ENCODE results near the gene BANP.

The BANP gene

DNA sequence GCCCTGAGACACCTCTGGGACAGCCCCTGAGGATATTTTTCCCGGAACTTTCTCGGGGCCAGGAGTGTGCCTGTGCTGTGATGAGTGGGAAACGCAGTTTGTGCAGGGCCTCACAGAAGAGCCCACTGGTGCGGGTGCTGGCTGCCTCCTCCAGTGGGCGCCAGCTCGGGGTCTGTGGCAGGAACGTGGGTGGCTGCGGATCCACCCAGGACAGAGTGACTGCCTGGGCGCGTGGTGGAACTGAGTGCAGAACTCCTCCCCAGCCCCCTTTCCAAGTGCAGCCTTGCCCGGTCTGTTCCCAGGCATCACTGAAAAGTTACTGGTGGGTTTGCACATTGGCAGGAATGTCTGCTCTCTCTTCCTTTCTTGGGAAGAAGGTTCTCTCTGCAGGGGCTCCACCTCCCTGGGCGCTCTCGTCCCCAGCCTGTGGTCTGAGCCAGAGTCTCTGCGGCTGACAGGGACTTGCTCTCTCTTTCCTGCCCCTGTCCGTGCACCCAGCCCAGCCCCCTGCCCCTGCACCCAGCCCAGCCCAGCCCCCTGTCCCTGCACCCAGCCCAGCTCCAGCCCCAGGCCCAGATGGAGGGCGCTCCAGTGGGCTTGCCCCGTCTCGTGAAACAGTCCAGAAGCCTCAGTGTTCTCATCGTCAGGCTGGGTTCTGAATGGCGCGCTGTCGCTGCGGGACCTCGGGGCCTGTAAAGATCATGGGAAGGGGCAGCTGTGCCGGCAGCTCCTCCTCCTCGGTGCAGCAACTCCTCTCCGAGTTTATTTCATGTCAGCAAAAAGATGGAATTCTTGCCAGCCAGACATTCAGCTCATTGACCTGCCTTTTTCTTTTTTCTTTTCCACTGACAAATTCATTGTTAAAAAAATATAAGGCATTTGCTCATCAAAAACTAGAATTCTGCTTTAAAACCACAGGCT is 117.5 kb downstream of the BANP start:
- H3K4me3 ChIP-seq (ENCODE audit: low read length), result no peak overlapping the region
- TF ChIP-seq, protein P1, sequence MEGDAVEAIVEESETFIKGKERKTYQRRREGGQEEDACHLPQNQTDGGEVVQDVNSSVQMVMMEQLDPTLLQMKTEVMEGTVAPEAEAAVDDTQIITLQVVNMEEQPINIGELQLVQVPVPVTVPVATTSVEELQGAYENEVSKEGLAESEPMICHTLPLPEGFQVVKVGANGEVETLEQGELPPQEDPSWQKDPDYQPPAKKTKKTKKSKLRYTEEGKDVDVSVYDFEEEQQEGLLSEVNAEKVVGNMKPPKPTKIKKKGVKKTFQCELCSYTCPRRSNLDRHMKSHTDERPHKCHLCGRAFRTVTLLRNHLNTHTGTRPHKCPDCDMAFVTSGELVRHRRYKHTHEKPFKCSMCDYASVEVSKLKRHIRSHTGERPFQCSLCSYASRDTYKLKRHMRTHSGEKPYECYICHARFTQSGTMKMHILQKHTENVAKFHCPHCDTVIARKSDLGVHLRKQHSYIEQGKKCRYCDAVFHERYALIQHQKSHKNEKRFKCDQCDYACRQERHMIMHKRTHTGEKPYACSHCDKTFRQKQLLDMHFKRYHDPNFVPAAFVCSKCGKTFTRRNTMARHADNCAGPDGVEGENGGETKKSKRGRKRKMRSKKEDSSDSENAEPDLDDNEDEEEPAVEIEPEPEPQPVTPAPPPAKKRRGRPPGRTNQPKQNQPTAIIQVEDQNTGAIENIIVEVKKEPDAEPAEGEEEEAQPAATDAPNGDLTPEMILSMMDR (conservative IDR thresholded peaks at IDR 0.05; ENCODE audit: low read length), result no peak
- DNase-seq (ENCODE audit: low read depth), result no peak

DNA sequence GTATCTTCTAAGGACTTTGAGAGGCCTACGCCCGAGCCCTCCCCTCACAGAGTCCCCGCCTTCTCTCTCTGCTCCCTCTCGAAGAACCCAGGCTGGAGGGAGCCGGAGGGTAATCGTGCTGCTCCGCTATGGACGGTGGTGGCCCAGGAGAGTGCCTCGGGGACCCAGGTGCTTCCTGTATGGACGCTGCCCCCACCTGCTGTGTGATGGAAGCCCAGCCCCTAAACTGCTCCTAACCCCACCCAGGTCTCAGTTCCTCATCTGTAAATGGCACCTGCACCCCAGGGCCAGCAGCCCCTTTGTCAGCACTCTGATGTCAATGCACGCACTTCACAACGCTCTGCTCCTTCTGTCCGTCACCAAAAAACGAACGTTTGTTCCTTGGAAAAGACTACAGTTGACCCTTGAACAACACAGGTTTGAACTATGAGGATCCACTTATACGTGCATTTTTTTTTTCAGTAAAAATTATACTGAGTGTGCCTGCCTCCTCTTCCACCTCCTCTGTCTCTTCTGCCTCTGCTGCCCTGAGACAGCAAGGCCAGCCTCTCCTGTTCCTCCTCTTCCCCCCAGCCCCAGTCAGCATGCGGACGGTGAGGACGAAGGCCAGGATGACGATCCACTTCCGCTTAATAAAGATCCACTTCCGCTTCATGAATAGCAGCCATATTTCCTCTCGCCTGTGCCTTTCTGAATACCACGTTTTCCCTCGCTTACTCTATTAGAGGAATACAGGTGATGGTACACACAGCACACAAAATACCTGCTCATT is 118.3 kb downstream of the BANP start:
- H3K4me3 ChIP-seq (ENCODE audit: low read length), result no peak overlapping the region
- TF ChIP-seq, protein P1 (conservative IDR thresholded peaks at IDR 0.05; ENCODE audit: low read length), result no peak
- DNase-seq (ENCODE audit: low read depth), result no peak

DNA sequence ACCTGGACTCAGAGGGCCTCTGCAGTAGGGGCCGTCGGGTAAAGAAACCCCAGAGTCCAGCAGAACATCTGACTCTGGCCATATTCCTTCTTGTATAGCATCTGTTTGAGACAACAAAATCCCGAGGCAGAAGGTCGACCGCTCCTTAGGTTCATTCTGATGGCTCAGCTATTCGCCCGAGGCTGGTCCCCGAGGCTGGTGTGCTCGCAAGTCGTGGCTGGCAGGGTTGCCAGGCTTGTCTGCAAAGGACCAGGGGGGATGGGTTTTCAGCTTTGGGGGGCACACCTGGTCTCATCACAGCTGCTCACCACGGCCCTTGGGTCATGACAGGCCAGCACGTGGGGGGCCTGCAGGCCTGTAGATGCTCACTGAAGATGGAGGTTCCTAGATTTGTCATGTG is 119.1 kb downstream of the BANP start:
- no peak for DNase-seq (ENCODE audit: low read depth)
- H3K4me3 ChIP-seq (ENCODE audit: low read length), result no peak overlapping the region
- TF ChIP-seq, protein P1 (conservative IDR thresholded peaks at IDR 0.05; ENCODE audit: low read length), result no peak

DNA sequence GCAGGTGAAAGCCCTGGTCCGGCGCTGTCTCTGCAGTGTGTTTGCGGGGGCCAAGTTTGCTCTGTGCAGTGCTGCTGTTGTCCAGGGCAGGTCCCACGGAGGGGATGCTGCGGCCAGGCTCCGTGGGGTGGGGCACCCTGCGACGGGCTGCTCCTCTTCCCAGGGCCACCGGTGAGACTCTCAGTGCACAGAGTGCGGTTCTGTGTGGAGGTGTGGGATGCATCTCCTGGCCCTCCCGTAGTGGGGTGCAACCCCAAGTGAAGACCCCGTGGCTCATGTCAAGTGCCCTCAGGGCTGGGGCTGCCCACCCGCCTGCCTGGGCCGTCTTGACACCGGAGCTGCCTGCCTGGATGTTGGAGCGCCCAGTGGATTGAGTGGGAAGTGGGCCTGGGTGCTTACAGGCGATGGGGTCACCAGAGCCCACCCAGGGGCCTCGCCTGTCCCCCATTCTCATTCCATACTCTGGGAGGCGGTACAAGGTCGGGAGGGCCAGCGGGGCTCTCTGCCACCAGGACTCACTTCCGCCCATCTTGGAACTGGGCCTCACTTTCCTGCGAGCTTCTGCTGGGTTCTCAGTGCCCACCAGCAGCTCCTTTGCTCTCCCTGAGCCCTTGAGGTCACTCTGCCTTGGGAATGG is 119.9 kb downstream of the BANP start:
- TF ChIP-seq, protein P1 (conservative IDR thresholded peaks at IDR 0.05; ENCODE audit: low read length), result no peak
- H3K4me3 ChIP-seq (ENCODE audit: low read length), result no peak overlapping the region
- DNase-seq (ENCODE audit: low read depth), result no peak

DNA sequence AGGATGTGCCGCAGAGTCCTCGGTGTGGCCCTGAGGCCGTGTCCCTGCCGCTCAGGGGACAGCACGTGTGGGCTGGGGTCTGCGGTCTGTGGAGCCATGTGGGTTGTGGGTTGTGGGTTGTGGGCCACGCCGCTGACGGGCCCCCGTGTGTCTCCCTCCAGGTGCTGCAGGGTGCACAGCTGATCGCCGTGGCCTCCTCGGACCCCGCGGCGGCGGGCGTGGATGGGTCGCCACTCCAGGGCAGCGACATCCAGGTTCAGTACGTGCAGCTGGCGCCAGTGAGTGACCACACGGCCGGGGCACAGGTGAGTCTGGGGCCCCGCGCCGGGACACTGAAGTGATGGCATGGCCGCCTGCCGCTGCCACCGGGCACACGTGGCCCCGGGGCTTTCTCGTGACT is 120.7 kb downstream of the BANP start:
- DNase-seq (ENCODE audit: low read depth), result no peak
- no peak overlapping the region for H3K4me3 ChIP-seq (ENCODE audit: low read length)
- TF ChIP-seq, protein P1 (conservative IDR thresholded peaks at IDR 0.05; ENCODE audit: low read length), result no peak

DNA sequence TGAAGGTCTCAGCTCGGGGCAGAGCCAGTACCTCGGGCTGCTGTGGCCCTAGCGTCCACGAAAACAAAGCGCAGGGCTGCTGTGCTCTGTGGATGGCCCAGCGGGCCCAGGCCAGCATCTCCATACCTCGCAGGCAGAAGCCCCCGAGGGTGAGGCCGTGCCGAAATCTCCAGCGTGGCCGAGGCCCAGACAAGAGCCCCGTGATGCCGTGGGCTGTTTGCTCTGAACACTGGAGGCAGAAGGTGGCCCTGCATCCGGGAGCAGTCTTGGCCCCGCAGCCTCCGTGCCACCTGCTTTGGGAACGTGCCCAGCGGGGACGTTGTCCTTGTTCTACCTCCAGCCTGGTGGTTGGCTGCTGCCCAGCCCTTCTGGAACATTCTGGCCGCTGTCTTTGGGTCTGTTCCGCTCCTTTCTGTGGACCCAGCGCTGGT is 121.4 kb downstream of the BANP start:
- no peak for DNase-seq (ENCODE audit: low read depth)
- H3K4me3 ChIP-seq (ENCODE audit: low read length), result no peak overlapping the region
- TF ChIP-seq, protein P1 (conservative IDR thresholded peaks at IDR 0.05; ENCODE audit: low read length), result no peak
